Measurements from ENCODE around the gene ITGAL. TPM values are rescaled to one million over a fixed set of nuclear protein-coding genes. Genes with fewer than 3 reads are reported as not detected.

ITGAL gene
- total RNA-seq, 1 experiment from 2014 or later, result 0.50 TPM

DNA sequence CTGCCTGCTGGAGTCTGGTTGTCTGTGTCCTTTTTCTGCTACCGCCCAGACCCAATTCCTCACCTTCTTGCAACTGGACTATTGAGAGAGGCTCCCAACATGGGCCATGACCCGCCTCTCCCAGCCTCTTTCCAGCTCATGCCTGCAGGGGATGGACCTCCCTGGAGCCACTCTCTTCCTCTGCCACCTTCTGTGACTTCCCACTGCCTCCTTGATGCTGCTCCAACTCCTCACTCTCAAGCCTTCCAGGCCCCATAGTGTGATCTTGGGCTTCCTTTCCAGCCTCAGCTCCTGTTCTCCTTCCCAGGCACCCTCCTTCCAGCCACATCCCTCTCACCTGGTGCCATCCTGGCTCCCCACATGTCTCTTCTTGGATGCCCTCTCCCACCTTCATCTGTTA lies 42.7 kb downstream of the ITGAL start:
- Histone ChIP-seq H3K36me3 (ENCODE audit: low read depth) (no peaks in the 10 kb centered on the region), H3K4me1 (replicated peaks; ENCODE audit: insufficient read depth) (no peaks in the 10 kb centered on the region), H4K20me1 (ENCODE audit: insufficient read depth) (no peaks in the 10 kb centered on the region), H3K9me2 (ENCODE audit: insufficient read depth) (no peaks in the 10 kb centered on the region), H3K4me2 (no peak overlapping the region), H3K9me3 (ENCODE audit: insufficient read depth, low read depth) (no peaks in the 10 kb centered on the region), H3K4me3 (no peak overlapping the region), H3K27ac (no peak overlapping the region), H3K27me3 (ENCODE audit: insufficient read depth, low read depth) (0 out of 2 replicates have a peak, but pooled peaks cover 5% of the 10 kb centered on the region), H3F3A (ENCODE audit: insufficient read depth, low read depth) (no peaks in the 10 kb centered on the region), H2AFZ (no peak overlapping the region), H3K79me2 (ENCODE audit: low read depth) (no peaks in the 10 kb centered on the region)
- TF ChIP-seq EZH2 (IDR thresholded peaks at IDR 0.05; ENCODE audit: low read depth), result no peak
- TF ChIP-seq, protein P1, sequence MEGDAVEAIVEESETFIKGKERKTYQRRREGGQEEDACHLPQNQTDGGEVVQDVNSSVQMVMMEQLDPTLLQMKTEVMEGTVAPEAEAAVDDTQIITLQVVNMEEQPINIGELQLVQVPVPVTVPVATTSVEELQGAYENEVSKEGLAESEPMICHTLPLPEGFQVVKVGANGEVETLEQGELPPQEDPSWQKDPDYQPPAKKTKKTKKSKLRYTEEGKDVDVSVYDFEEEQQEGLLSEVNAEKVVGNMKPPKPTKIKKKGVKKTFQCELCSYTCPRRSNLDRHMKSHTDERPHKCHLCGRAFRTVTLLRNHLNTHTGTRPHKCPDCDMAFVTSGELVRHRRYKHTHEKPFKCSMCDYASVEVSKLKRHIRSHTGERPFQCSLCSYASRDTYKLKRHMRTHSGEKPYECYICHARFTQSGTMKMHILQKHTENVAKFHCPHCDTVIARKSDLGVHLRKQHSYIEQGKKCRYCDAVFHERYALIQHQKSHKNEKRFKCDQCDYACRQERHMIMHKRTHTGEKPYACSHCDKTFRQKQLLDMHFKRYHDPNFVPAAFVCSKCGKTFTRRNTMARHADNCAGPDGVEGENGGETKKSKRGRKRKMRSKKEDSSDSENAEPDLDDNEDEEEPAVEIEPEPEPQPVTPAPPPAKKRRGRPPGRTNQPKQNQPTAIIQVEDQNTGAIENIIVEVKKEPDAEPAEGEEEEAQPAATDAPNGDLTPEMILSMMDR (conservative IDR thresholded peaks at IDR 0.05), result no peak
- CTCF ChIA-PET, result interaction anchor here (0.6 kb wide), 1 partner anchor 17 kb away, joined by 4 read pairs; no protein-coding TSS in a partner anchor
- BruUV-seq (replicated peaks), result no TSS peak
- intact Hi-C loops (cut with micrococcal nuclease; ENCODE audit: unreplicated experiment), result no loop called here
- no peak for DNase-seq
- POLR2A ChIA-PET (ENCODE audit: unreplicated experiment), result no interaction called here

DNA sequence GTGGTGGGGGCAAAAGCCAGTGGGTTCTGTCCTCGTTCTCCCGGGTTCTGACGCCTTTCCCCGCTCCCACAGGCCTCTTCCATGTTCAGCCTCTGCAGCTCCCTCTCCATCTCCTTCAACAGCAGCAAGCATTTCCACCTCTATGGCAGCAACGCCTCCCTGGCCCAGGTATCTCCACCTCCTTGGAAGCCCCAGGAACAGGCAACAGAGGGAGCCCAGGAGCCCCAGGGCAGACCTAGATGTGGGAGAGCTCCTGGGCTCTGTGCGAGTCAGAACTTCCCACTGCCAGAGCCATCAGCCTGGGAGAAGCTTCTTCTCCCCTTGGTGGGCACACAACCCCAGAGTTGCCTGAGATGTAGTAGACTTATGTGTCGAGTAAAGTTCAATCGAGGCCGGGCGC lies 46.0 kb downstream of the ITGAL start:
- H3K27ac ChIP-seq, result no peak overlapping the region
- H3K79me2 ChIP-seq (ENCODE audit: low read depth), result no peaks in the 10 kb centered on the region
- intact Hi-C loops (cut with micrococcal nuclease; ENCODE audit: unreplicated experiment), result no loop called here
- H3K4me2 ChIP-seq, result no peak overlapping the region
- DNase-seq, result no peak
- H3K36me3 ChIP-seq (ENCODE audit: low read depth), result no peaks in the 10 kb centered on the region
- H3K9me3 ChIP-seq (ENCODE audit: insufficient read depth, low read depth), result no peaks in the 10 kb centered on the region
- H3K4me3 ChIP-seq, result no peak overlapping the region
- no peaks in the 10 kb centered on the region for H4K20me1 ChIP-seq (ENCODE audit: insufficient read depth)
- CTCF ChIA-PET, result no interaction called here
- no peak overlapping the region for H2AFZ ChIP-seq
- POLR2A ChIA-PET (ENCODE audit: unreplicated experiment), result interaction anchor here (0.6 kb wide), 1 partner anchor 89 kb away, joined by 3 read pairs; the partner anchor contains the start of gene DCTPP1
- BruUV-seq (replicated peaks), result no TSS peak
- 0 out of 2 replicates have a peak, but pooled peaks cover 5% of the 10 kb centered on the region for H3K27me3 ChIP-seq (ENCODE audit: insufficient read depth, low read depth)
- no peaks in the 10 kb centered on the region for H3K4me1 ChIP-seq (replicated peaks; ENCODE audit: insufficient read depth)
- H3F3A ChIP-seq (ENCODE audit: insufficient read depth, low read depth), result no peaks in the 10 kb centered on the region
- no peak for TF ChIP-seq EZH2 (IDR thresholded peaks at IDR 0.05; ENCODE audit: low read depth)
- TF ChIP-seq, protein P1 (conservative IDR thresholded peaks at IDR 0.05), result no peak
- no peaks in the 10 kb centered on the region for H3K9me2 ChIP-seq (ENCODE audit: insufficient read depth)

DNA sequence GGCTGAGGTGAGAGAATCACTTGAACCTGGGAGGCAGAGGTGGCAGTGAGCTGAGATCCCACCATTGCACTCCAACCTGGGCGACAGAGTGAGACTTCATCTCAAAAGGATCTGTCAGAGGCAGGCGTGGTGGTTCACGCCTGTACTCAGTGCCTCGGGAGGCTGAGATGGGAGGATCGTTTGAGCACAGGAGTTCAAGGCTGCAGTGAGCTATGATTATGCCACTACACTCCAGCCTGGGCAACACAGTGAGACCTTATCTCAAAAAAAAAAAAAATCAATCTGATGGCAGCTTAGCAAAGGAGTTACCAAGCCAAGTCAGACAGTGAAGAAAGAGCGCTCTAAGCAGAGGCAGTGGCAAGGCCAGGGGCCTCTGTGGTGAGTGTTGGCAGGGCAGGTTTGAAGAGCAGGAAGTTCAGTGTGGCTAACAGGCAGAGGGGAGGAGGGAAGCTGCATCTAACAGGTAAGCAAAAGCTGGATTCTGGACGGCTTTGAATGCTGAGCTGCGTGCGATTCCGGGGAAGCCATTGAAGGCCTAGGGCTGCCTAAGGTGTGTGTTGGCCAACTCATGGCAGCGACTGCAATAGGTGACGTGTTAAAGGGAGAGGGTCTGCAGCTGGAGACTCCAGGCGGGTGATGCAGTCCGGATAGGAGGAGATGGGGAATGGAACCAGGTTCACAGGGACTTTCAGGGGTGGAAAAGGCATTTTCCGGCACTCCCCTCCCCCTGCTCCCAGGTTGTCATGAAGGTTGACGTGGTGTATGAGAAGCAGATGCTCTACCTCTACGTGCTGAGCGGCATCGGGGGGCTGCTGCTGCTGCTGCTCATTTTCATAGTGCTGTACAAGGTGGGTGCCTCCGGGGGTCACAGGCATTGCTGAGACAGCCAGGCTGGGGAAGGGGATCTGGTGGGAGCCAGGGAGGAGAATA lies 46.8 kb downstream of the ITGAL start:
- H3K27me3 ChIP-seq (ENCODE audit: insufficient read depth, low read depth), result 0 out of 2 replicates have a peak, but pooled peaks cover 5% of the 10 kb centered on the region
- no peak overlapping the region for H2AFZ ChIP-seq
- DNase-seq, result no peak
- ChIA-PET CTCF (no interaction called here), POLR2A (ENCODE audit: unreplicated experiment) (interaction anchor here (0.6 to 0.7 kb wide), 2 partner anchors 123 to 228 kb away, joined by 3 to 4 read pairs; no protein-coding TSS in a partner anchor)
- intact Hi-C loops (cut with micrococcal nuclease; ENCODE audit: unreplicated experiment), result no loop called here
- H3K4me2 ChIP-seq, result no peak overlapping the region
- H3K4me3 ChIP-seq, result no peak overlapping the region
- no peaks in the 10 kb centered on the region for H3F3A ChIP-seq (ENCODE audit: insufficient read depth, low read depth)
- no peaks in the 10 kb centered on the region for H4K20me1 ChIP-seq (ENCODE audit: insufficient read depth)
- no peaks in the 10 kb centered on the region for H3K9me2 ChIP-seq (ENCODE audit: insufficient read depth)
- H3K79me2 ChIP-seq (ENCODE audit: low read depth), result no peaks in the 10 kb centered on the region
- H3K4me1 ChIP-seq (replicated peaks; ENCODE audit: insufficient read depth), result no peaks in the 10 kb centered on the region
- BruUV-seq (replicated peaks), result no TSS peak
- H3K36me3 ChIP-seq (ENCODE audit: low read depth), result no peaks in the 10 kb centered on the region
- H3K27ac ChIP-seq, result no peak overlapping the region
- H3K9me3 ChIP-seq (ENCODE audit: insufficient read depth, low read depth), result no peaks in the 10 kb centered on the region
- TF ChIP-seq EZH2 (IDR thresholded peaks at IDR 0.05; ENCODE audit: low read depth), result no peak
- TF ChIP-seq, protein P1 (conservative IDR thresholded peaks at IDR 0.05), result no peak
